Stomach (tissue), 4 donors: ENCODE data around the gene POMGNT2.

Source experiments
- EP300 ChIP-seq: sonication (generic); formaldehyde crosslinking; IDR thresholded peaks from one replicate; pipeline ENCODE4 v1.6.1; 2017; ENCODE audit warnings: antibody characterized with exemption
- POLR2A ChIP-seq, 4 donors: fragments of 450-650 bp; IDR thresholded peaks; one replicate each; pipeline ENCODE4 v1.6.1; 2016; ENCODE audit warnings: antibody characterized with exemption in 4 of 4, control low read depth in 2 of 4, mild to moderate bottlenecking in 1 of 4, moderate library complexity in 1 of 4
- TF ChIP-seq, protein P1 (sequence below), 7 experiments: fragments of 450-650 bp in 4 of 7; fragments of 200-600 bp in 3 of 7; sonication (generic) in 3 of 7; IDR thresholded peaks; one replicate each; pipeline ENCODE4 v1.5.1; 2016 to 2019; ENCODE audit warnings: antibody characterized with exemption in 7 of 7, control low read depth in 2 of 7, mild to moderate bottlenecking in 1 of 7

DNA sequence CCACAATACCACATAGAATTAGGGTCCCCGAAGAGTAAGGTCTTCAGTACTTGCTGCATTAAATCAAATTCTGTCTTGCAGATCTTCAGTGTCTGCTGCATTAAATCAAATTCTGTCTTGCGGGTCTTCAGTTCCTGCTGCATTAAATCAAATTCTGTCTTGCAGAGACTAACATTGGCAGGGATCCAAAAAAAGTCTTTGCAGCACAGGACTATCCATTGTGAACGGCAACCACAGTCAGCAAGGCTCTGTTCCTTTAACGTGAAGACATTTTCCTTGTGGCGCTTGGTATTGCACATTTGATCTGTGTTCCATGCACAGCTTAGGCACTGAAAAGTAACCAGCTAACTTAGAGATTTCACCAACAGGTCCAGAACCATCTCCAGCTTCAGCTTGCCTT is 46.8 kb upstream of the POMGNT2 start:
- TF ChIP-seq, protein P1, sequence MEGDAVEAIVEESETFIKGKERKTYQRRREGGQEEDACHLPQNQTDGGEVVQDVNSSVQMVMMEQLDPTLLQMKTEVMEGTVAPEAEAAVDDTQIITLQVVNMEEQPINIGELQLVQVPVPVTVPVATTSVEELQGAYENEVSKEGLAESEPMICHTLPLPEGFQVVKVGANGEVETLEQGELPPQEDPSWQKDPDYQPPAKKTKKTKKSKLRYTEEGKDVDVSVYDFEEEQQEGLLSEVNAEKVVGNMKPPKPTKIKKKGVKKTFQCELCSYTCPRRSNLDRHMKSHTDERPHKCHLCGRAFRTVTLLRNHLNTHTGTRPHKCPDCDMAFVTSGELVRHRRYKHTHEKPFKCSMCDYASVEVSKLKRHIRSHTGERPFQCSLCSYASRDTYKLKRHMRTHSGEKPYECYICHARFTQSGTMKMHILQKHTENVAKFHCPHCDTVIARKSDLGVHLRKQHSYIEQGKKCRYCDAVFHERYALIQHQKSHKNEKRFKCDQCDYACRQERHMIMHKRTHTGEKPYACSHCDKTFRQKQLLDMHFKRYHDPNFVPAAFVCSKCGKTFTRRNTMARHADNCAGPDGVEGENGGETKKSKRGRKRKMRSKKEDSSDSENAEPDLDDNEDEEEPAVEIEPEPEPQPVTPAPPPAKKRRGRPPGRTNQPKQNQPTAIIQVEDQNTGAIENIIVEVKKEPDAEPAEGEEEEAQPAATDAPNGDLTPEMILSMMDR (IDR thresholded peaks at IDR 0.05) = no peak
- TF ChIP-seq POLR2A (IDR thresholded peaks at IDR 0.05) (no peak), EP300 (no peak)
